ENCODE data around the gene COA3.

The COA3 gene

GRCh38 chr17:42817866-42818265, 19.4 kb upstream of the COA3 start:
- DNase-seq: no peak

DNA sequence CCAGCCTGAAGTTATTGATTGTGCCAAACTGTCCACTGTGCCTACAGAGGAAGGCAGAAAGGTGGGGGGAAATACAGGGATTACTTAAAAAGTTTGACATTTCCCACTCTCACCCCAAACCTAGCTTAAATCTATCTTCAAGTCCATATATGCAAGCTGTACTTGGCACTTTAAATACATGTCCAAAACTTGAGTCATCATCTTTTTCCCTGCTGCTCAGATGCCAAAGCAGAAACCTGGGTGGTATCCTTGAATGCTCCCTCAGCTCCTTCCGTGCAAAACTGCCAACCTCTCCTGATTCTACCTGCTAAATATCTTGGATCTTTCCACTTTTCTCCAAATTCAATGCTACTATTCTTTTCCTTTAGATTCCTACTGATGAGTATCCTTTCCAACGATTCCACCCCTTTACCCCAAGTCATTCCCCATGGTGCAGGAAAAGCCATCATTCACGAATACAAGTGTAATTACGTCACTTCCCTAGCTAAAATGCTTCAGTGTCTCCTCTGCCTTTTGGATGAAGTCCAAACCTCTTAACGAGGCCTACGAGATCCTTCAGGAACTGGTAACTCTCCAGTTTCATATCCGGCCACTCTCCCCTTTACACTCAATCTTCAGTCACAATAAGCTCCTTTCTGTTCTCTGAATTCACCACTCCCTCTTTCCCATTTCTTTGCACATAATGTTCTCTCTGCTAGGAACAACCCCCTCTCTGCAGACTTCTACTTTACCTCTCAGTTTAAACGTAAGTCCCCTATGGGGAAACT, 16.3 kb upstream of the COA3 start:
- no peak for DNase-seq

- no peak for DNase-seq
Observed at GRCh38 chr17:42809250-42809649, 10.7 kb upstream of the COA3 start.

DNA sequence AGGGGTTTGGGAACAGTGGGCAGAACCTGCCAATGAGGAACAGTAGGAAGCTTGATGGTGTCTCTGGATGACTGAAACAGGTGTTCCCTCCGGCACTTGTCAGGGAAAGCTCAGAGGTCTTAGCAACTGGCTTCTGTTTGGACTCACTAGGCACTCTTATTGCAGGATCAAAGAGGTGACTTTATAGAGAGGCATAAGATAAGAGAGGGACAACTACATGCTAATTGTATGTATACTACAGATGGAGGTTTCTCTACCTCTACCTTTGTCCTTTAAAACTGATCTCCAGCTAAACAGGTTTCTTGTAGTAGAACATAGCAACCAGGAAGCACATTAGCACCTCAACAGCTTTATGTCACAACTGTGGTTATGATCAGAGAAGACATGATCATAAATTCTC, 7.7 kb upstream of the COA3 start:
- no peak for DNase-seq

DNA sequence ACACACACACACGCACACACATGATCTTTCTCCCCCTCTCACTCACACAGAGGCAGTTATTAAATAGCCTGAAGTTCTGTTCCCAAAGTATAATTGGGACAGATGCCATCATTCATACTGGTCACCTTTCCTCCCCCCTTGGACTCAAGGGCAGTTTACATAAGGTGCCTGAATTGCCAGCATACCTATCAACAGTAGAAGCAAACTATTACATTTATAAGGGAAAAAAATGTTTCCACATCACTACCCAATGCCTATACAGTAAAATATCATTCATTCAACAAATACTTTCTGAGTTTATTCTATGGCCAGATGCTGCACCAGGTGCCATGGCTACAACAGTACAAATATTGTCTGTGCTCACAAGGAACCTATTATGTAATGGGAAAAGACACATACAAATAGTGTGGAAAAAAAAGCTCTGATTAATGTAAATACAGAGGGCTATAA, 6.4 kb upstream of the COA3 start:
- DNase-seq: no peak

GRCh38 chr17:42803074-42803883, 4.8 kb upstream of the COA3 start:
- DNase-seq: no peak

DNA sequence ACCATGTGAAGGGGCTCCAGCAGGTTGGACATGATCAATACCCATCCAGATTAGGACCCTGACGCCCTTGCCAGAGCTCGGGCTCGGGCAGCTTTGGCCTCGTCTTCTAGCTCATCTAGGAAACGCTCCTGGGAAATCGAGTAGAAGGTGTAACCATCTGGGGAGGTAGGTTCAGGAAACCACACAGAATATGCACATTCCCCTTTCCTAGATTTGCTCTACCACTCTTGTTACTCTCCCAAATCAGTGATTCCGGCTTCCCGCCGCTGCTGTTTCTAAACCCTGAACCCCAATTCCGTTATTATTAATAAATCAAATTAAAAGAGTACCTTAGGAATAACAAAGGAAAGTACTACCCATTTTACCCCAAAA, 507 bp downstream of the COA3 start:
- DNase-seq: no peak

DNA sequence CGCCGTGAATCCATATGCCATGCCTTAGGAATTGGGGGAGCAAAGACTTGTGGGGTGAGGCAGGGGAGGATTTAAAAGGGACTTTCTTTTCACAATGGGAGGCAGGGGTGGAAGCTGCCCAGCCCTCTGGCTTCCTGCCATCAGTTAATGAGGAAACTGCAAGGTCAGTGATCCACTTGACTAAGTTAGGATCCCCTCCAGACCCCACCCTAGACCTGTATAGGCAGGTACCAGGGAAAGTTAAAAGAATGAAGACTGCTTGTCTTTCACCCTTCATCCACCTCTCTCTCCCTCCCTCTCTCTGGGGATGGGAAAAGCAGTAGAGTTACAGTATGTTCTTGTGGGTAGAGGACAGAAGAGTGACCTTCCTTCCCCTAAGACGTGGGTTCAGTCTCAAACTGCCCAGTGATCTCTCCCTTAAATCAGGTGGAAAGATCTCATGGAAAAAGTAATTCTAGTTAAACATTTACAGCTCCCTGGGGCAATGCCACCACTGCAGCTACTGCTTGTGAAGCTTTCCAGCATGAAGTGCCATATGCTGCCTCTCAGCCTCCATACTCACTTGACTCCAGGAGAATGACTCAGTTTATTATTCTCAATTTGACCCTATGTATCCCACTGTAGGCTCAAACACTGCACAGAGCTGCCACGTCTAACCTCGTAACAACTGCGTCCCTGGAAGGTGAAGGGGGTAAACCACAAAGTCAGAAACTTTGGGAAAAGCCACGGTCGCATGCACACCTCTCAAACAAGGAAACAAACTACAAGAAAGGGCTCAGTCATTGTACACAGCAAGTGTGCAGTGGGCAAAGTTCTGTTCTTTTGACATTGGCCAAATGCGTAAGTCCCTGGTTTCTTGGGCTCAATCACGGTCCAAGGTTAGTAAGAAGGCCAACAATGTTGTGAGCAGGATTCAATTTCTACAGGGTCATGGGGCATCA, 1.2 kb downstream of the COA3 start:
- DNase-seq: no peak

GRCh38 chr17:42796066-42796758, 2.3 kb downstream of the COA3 start:
- no peak for DNase-seq

DNA sequence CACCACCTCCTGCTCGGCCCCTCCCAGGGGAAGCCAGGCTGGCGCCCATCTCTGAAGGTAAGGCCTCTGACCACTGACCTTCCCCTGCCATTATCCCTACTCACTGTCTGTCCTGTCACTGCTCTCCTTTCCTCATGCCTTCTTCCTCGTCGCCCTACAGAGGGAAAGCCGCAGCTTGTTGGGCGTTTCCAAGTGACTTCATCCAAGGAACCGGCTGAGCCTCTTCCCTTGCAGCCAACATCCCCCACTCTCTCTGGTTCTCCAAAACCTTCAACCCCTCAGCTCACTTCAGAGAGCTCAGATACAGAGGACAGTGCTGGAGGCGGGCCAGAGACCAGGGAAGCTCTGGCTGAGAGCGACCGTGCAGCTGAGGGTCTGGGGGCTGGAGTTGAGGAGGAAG, 3.0 kb downstream of the COA3 start:
- DNase-seq: no peak

- DNase-seq: no peak
Observed at GRCh38 chr17:42795061-42795460, 3.4 kb downstream of the COA3 start.

- DNase-seq: no peak
Observed at GRCh38 chr17:42792545-42792944, 6.0 kb downstream of the COA3 start.

- DNase-seq: no peak
Observed at GRCh38 chr17:42791948-42792347, 6.6 kb downstream of the COA3 start.

- no peak for DNase-seq
Observed at GRCh38 chr17:42787266-42787665, 11.2 kb downstream of the COA3 start.

- no peak for DNase-seq
Observed at GRCh38 chr17:42784811-42785592, 13.5 kb downstream of the COA3 start.

- DNase-seq: no peak
Observed at GRCh38 chr17:42784409-42784808, 14.1 kb downstream of the COA3 start.

- DNase-seq: no peak
Observed at GRCh38 chr17:42783791-42784138, 14.7 kb downstream of the COA3 start.

- DNase-seq: no peak
Observed at GRCh38 chr17:42783062-42783790, 15.3 kb downstream of the COA3 start.

DNA sequence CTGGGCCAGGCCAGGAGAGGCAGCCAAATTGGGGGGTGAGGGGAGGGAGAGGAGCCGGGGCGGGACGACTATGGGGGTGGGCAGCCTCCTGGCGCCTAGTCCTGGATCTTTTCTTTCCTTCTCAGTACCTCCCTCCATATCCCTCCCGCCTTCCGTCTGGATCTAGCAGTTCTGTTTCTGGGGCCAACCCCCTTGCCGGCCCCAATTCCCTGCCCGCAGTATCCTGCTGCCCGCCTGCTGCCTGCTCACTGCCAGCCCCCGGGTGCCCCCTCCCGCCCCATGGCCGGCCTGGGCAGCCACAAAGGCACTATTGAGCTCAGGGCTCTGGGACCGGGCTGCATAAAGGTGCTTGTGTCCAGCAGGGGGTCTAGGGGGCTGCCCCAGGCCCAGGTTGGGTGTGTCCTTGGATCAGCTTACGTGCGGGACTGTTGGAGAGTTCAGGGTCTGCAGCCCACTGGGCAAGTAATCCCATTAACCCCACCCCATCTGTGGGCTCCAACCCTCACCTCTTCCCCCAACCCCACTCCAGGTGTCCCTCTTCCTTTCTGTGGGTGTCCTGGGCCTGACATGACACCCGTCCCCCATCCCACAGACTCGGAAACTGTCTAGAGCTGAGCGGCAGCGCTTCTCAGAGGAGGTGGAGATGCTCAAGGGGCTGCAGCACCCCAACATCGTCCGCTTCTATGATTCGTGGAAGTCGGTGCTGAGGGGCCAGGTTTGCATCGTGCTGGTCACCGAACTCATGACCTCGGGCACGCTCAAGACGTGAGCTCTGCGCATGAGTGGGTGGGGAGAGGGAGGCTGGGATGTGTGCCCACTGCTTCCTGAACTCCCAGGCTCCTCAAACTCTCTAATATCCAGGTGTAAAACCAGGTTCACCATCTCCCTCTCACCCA, 16.1 kb downstream of the COA3 start:
- no peak for DNase-seq

DNA sequence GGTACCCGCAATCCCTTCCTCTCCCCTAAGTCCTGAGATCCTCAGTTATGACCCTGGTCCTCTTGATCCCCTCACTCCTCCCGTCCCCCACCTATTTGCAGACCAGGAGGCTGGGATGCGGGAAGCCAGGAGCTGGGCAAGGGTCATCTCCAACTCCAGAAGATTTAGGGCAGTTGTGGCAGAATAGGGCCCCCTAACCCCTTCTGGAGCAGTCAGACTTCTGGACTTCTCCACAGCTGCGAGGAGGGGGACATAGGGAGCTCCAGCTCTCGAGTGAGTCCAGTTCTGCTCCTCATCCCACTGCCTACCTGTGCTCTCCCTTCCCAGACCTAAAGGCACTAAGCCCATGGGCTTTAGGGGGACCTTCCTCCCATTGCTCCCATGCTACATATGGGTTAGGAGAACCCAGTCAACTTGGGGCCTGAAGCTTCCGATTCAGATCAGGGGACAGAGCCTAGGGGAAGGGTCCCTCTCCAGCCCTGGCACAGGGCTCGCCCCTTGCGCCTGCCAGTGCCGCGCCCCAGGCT, 16.8 kb downstream of the COA3 start:
- no peak for DNase-seq
